ENCODE measurements around the gene DISP2. TPM values are rescaled to one million over a fixed set of nuclear protein-coding genes. Genes with fewer than 3 reads are reported as not detected.

The DISP2 gene
- total RNA-seq, 6 donors from 2014 or later, result under 0.01 to 3.5 (median 0.13) TPM

DNA sequence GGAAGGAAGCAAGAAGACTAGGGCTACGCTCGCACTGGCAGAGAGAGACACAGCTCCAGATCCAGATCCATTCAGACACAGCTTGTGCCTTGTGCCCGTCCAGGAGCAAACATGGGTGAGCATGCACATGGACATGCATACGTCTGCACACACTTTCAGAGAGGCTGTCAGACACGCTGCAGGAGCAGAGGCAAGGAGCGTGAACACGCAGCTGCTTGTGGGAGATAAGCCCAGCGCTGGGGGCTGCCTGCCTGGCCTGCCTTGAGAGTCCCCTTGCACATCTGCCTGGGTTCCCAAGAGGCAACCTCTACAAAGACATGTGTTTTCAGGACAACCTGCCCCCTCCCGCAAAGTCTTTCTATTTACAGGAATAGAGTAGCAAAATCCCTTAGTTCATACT, 69.2 kb downstream of the DISP2 start:
- Histone ChIP-seq H3K9me3 (no peaks in the 10 kb centered on the region), H3K36me3 (peaks cover 0 to 6% (median 0%) of the 10 kb centered on the region in 4 donors), H3K27me3 (no peaks in the 10 kb centered on the region), H3K27ac (no peak overlapping the region), H3K4me1 (peaks cover 0 to under 1% (median 0%) of the 10 kb centered on the region in 4 donors), H3K4me3 (no peak overlapping the region)
- TF ChIP-seq POLR2A (IDR thresholded peaks at IDR 0.05) (no peak), POLR2AphosphoS5 (IDR thresholded peaks at IDR 0.05) (no peak), EP300 (IDR thresholded peaks at IDR 0.05) (no peak)
- TF ChIP-seq, protein P1, sequence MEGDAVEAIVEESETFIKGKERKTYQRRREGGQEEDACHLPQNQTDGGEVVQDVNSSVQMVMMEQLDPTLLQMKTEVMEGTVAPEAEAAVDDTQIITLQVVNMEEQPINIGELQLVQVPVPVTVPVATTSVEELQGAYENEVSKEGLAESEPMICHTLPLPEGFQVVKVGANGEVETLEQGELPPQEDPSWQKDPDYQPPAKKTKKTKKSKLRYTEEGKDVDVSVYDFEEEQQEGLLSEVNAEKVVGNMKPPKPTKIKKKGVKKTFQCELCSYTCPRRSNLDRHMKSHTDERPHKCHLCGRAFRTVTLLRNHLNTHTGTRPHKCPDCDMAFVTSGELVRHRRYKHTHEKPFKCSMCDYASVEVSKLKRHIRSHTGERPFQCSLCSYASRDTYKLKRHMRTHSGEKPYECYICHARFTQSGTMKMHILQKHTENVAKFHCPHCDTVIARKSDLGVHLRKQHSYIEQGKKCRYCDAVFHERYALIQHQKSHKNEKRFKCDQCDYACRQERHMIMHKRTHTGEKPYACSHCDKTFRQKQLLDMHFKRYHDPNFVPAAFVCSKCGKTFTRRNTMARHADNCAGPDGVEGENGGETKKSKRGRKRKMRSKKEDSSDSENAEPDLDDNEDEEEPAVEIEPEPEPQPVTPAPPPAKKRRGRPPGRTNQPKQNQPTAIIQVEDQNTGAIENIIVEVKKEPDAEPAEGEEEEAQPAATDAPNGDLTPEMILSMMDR (IDR thresholded peaks at IDR 0.05), result no peak
- DNase-seq, result no peak
- WGBS, 2 donors, result 89 to 97% methylated on average over 7 to 8 of the region's 9 CpGs
- no peak for ATAC-seq (ENCODE audit: low FRiP score in 2 of 2)

DNA sequence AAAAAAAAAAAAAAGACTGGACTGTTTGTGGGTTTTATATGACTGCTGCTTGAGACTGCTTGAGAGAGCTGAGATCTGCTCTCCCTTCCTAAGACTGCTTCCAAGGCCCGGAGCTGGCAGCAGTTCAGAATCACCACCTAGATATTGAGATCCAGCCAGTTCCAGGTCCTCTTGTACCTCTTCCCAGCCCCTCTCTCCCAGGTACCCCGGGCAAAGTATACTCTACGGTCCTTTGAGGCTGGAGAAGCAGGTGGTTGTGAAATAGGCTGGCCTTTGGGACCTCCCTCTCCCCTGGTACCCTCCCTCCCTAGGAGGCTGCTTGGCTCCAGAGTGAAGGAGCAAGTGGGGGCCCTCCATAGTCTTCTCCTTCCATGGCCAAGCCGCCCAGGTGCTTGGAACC, 70.2 kb downstream of the DISP2 start:
- Histone ChIP-seq H3K27me3 (no peaks in the 10 kb centered on the region), H3K4me1 (no peaks in the 10 kb centered on the region), H3K9me3 (no peaks in the 10 kb centered on the region), H3K27ac (no peak overlapping the region), H3K4me3 (no peak overlapping the region), H3K36me3 (peaks cover 0 to 6% (median 0%) of the 10 kb centered on the region in 4 donors)
- TF ChIP-seq POLR2AphosphoS5 (IDR thresholded peaks at IDR 0.05) (no peak), POLR2A (IDR thresholded peaks at IDR 0.05) (no peak), EP300 (IDR thresholded peaks at IDR 0.05) (no peak)
- TF ChIP-seq, protein P1 (IDR thresholded peaks at IDR 0.05), result no peak
- 65 to 83% methylated on average over 4 of the region's 4 CpGs for WGBS, 2 donors
- ATAC-seq (ENCODE audit: low FRiP score in 2 of 2) (no peak), DNase-seq (peak in 1 of 2 donors; percentile 43)

Other genes starting within 250 kb of the DISP2 start
- 100 to 1,000 TPM in 1 of 6 donors, 10 to 100 TPM in 4, 1 to 10 TPM in 1; 9.9 to 118 (median 26.2) TPM for gene BMF, start 249.3 kb upstream of the DISP2 start, total RNA-seq
- gene BUB1B, start 197.2 kb upstream of the DISP2 start, total RNA-seq, result 10 to 100 TPM in 1 of 6 donors, 1 to 10 TPM in 3, under 1 TPM in 1, not detected in 1; 0.79 to 12.1 (median 2.7) TPM
- 10 to 100 TPM in 3 of 6 donors, 1 to 10 TPM in 3; 4.5 to 23.4 (median 15.0) TPM for gene PAK6, start 119.2 kb upstream of the DISP2 start, total RNA-seq
- gene ANKRD63, start 75.2 kb upstream of the DISP2 start, total RNA-seq, result 1 to 10 TPM in 1 of 6 donors, not detected in 5; 5.2 TPM
- gene PLCB2, start 50.3 kb upstream of the DISP2 start, total RNA-seq, result 100 to 1,000 TPM in 2 of 6 donors, 10 to 100 TPM in 4; 26.9 to 170 (median 85.7) TPM
- gene INAFM2, start 34.5 kb upstream of the DISP2 start, total RNA-seq, result 10 to 100 TPM; 15.7 to 36.2 (median 25.6) TPM
- gene CCDC9B, start 17.3 kb upstream of the DISP2 start, total RNA-seq, result 100 to 1,000 TPM in 1 of 6 donors, 10 to 100 TPM in 5; 15.5 to 140 (median 68.1) TPM
- gene PHGR1, start 7.2 kb upstream of the DISP2 start, total RNA-seq, result under 1 TPM in 1 of 6 donors, not detected in 5; 0.67 TPM
- 10 to 100 TPM; 10.6 to 27.6 (median 17.3) TPM for gene KNSTRN, start 24.5 kb downstream of the DISP2 start, total RNA-seq
- 100 to 1,000 TPM in 2 of 6 donors, 10 to 100 TPM in 4; 68.1 to 112 (median 94.5) TPM for gene IVD, start 47.6 kb downstream of the DISP2 start, total RNA-seq
- 10 to 100 TPM; 21.0 to 36.9 (median 28.5) TPM for gene BAHD1, start 82.7 kb downstream of the DISP2 start, total RNA-seq
- gene CHST14, start 112.8 kb downstream of the DISP2 start, total RNA-seq, result 10 to 100 TPM in 5 of 6 donors, 1 to 10 TPM in 1; 3.1 to 20.6 (median 14.6) TPM
- gene CCDC32, start 206.8 kb downstream of the DISP2 start, total RNA-seq, result 10 to 100 TPM; 17.1 to 56.9 (median 24.1) TPM
- 10 to 100 TPM in 2 of 6 donors, 1 to 10 TPM in 4; 3.1 to 11.6 (median 7.8) TPM for gene RPUSD2, start 211.1 kb downstream of the DISP2 start, total RNA-seq
- gene KNL1, start 236.0 kb downstream of the DISP2 start, total RNA-seq, result 1 to 10 TPM in 3 of 6 donors, under 1 TPM in 3; under 0.01 to 2.4 (median 1.3) TPM